MCF 10A (cell line): ENCODE measurements around the gene UQCR10. TPM values are rescaled to one million over a fixed set of nuclear protein-coding genes. Genes with fewer than 3 reads are reported as not detected.
A peak's percentile ranks its signal among the peaks of the same experiment; 100 is the strongest.

Experiments
- BruUV-seq: library from RNA; stranded (reverse); fragments of 400-500 nt; replicated peaks from 2 replicates; lab custom pipeline; 2021; lab: Mats Ljungman, UMichigan
- CTCF ChIA-PET: fragments of 300-600 bp; sonication (Branson Sonifier 250); formaldehyde crosslinking; extraction: SDS; loops from one replicate; lab custom pipeline; 2021; ENCODE audit warnings: antibody characterized with exemption, inconsistent platforms; lab: Yijun Ruan, JAX
- POLR2A ChIA-PET: fragments of 300-600, 350-650 bp; sonication (Branson Sonifier 250); formaldehyde crosslinking; extraction: SDS; loops from one replicate; lab custom pipeline; 2020; ENCODE audit warnings: antibody characterized with exemption, inconsistent platforms; lab: Yijun Ruan, JAX
- DNase-seq: peaks from one replicate; pipeline ENCODE4 v3.0.0-alpha.2; 2018; ENCODE audit not compliant: unreplicated experiment
- H3K27ac Mint-ChIP-seq: one replicate; pipeline ENCODE4 v1.8.0; 2022; ENCODE audit warnings: mild to moderate bottlenecking, low read depth, mixed read lengths; ENCODE audit not compliant: unreplicated experiment
- H3K27me3 Mint-ChIP-seq: one replicate; pipeline ENCODE4 v1.8.0; 2022; ENCODE audit warnings: mixed read lengths; ENCODE audit not compliant: insufficient read depth, unreplicated experiment
- H3K36me3 Mint-ChIP-seq: one replicate; pipeline ENCODE4 v1.8.0; 2022; ENCODE audit warnings: mild to moderate bottlenecking, moderate library complexity, mixed read lengths; ENCODE audit not compliant: insufficient read depth, unreplicated experiment
- H3K4me1 Mint-ChIP-seq: one replicate; pipeline ENCODE4 v1.8.0; 2022; ENCODE audit warnings: mixed read lengths; ENCODE audit not compliant: insufficient read depth, unreplicated experiment
- H3K4me3 Mint-ChIP-seq: one replicate; pipeline ENCODE4 v1.8.0; 2022; ENCODE audit warnings: mild to moderate bottlenecking, moderate library complexity, mixed read lengths; ENCODE audit not compliant: unreplicated experiment
- H3K9me3 Mint-ChIP-seq: one replicate; pipeline ENCODE4 v1.8.0; 2022; ENCODE audit warnings: mixed read lengths; ENCODE audit not compliant: unreplicated experiment
- CTCF ChIP-seq: fragments of 200-600 bp; IDR thresholded peaks from one replicate; pipeline ENCODE4 v1.8.0; 2022; ENCODE audit warnings: antibody characterized with exemption, mild to moderate bottlenecking; ENCODE audit not compliant: unreplicated experiment
- intact Hi-C: fragments of 100-400 bp; cut with micrococcal nuclease; formaldehyde crosslinking; loops from 2 replicates; pipeline ENCODE4 v1.14.1; 2022
- total RNA-seq: library from RNA; stranded (reverse); gene quantifications from 2 replicates; pipeline ENCODE4 v1.2.3, GENCODE V29; 2022

The UQCR10 gene
- total RNA-seq, 1 experiment from 2014 or later, result 94.7 TPM

GRCh38 chr22:29727131-29727523 lies 40.0 kb upstream of the UQCR10 start:
- H3K4me3 Mint-ChIP-seq, result no peak overlapping the region
- no TSS peak for BruUV-seq
- no peaks in the 10 kb centered on the region for H3K4me1 Mint-ChIP-seq
- DNase-seq, result peak; percentile 31
- peak; percentile 23 for TF ChIP-seq CTCF
- intact Hi-C loops, result no loop called here
- H3K36me3 Mint-ChIP-seq, result peaks cover 7% of the 10 kb centered on the region
- ChIA-PET CTCF (no interaction called here), POLR2A (interaction anchor here (0.6 kb wide), 1 partner anchor 310 kb away, joined by 3 read pairs; no protein-coding TSS in a partner anchor)
- H3K27ac Mint-ChIP-seq, result no peak overlapping the region
- no peaks in the 10 kb centered on the region for H3K9me3 Mint-ChIP-seq
- H3K27me3 Mint-ChIP-seq, result no peaks in the 10 kb centered on the region

DNA sequence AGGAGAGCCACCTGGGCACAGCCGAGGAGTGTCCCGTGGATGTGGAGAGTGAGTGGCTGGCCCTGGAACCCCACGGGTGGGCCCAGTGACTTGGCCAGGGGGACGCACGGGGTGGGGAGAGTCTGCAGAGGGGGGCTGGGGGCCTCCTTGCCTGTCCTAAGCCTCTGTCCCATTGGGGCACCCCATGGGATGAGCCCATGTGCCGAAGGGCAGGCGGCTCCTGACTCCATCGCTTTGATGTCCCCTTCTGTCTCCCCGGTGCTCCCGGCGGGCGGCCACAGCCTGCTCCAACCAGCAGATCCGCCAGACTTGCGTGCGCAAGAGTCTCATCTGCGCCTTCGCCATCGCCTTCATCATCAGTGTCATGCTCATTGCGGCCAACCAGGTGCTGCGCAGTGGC lies 38.0 kb upstream of the UQCR10 start:
- no peak for DNase-seq
- intact Hi-C loops, result no loop called here
- no peak for TF ChIP-seq CTCF
- H3K27ac Mint-ChIP-seq, result no peak overlapping the region
- BruUV-seq, result no TSS peak
- POLR2A ChIA-PET, result no interaction called here
- H3K4me1 Mint-ChIP-seq, result no peaks in the 10 kb centered on the region
- no peaks in the 10 kb centered on the region for H3K27me3 Mint-ChIP-seq
- no peaks in the 10 kb centered on the region for H3K9me3 Mint-ChIP-seq
- H3K4me3 Mint-ChIP-seq, result no peak overlapping the region
- peaks cover 7% of the 10 kb centered on the region for H3K36me3 Mint-ChIP-seq
- CTCF ChIA-PET, result no interaction called here

GRCh38 chr22:29731058-29731850 lies 35.9 kb upstream of the UQCR10 start:
- ChIA-PET CTCF (interaction anchor here (0.6 kb wide), 1 partner anchor 319 kb away, joined by 3 read pairs; no protein-coding TSS in a partner anchor), POLR2A (interaction anchor here (0.6 to 1.2 kb wide), 2 partner anchors 14 to 26 kb away, joined by 3 to 4 read pairs; no protein-coding TSS in a partner anchor)
- H3K4me1 Mint-ChIP-seq, result no peaks in the 10 kb centered on the region
- no peaks in the 10 kb centered on the region for H3K9me3 Mint-ChIP-seq
- no peak overlapping the region for H3K4me3 Mint-ChIP-seq
- BruUV-seq, result no TSS peak
- DNase-seq, result no peak
- intact Hi-C loops, result no loop called here
- no peak overlapping the region for H3K27ac Mint-ChIP-seq
- TF ChIP-seq CTCF, result no peak
- peaks cover 7% of the 10 kb centered on the region for H3K36me3 Mint-ChIP-seq
- H3K27me3 Mint-ChIP-seq, result no peaks in the 10 kb centered on the region

DNA sequence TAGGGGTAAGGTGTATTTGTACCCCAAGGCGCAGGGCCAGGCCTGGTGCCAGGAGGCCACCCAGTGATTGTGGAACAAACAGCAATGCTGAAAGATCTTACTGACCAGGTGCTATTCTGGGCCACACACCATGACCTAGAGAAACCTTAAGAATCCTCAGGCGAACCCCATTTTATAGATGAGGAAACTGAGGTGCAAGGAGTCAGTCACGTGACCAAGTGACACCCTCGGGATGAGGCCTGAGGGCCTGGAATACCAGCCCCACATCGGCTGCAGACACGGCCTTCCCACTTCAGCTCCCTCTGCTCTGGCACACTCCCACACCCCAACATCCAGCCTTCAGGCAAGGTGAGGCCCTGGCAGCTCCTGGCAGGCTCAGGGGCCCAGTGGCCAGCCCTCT lies 34.3 kb upstream of the UQCR10 start:
- no peak overlapping the region for H3K27ac Mint-ChIP-seq
- H3K9me3 Mint-ChIP-seq, result no peaks in the 10 kb centered on the region
- BruUV-seq, result no TSS peak
- ChIA-PET CTCF (no interaction called here), POLR2A (interaction anchor here (0.7 to 1.6 kb wide), 4 partner anchors 13 to 88 kb away, joined by 3 to 4 read pairs (median 4); partner anchors contain the start of gene ZMAT5)
- DNase-seq, result no peak
- peaks cover 7% of the 10 kb centered on the region for H3K36me3 Mint-ChIP-seq
- no peaks in the 10 kb centered on the region for H3K4me1 Mint-ChIP-seq
- H3K4me3 Mint-ChIP-seq, result no peak overlapping the region
- intact Hi-C loops, result no loop called here
- TF ChIP-seq CTCF, result no peak
- H3K27me3 Mint-ChIP-seq, result no peaks in the 10 kb centered on the region
